Measurements from ENCODE around the gene CYRIA.

Gene CYRIA

GRCh38 chr2:16665748-16666448, at the start of gene CYRIA:
CYRIA (minus strand) TSS chr2:16665834; CDS start chr2:16588119, 77,715 bp downstream.
- DNase-seq = peak; percentile 44

- no peak for DNase-seq
Measured at GRCh38 chr2:16713011-16713423, 47.4 kb upstream of the CYRIA start.

DNA sequence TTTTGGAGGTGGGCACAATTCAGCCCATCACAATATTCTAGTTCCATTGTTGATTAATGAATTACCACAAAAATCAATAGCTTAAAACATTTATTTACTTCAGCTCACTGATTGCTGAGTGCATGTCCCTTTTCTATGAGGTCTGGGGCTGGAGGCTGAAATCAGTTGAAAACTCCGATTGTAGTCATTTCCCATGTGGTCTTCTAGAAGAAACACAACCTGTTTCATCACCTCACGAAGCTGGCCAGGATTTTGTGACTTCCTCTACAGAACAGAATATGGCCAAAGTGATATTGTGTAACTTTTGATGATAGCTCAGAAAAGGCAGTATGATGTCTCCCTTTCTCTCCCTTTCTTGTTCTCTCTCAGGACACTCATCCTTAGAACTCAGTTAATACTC, 44.1 kb upstream of the CYRIA start:
- no peak for DNase-seq

DNA sequence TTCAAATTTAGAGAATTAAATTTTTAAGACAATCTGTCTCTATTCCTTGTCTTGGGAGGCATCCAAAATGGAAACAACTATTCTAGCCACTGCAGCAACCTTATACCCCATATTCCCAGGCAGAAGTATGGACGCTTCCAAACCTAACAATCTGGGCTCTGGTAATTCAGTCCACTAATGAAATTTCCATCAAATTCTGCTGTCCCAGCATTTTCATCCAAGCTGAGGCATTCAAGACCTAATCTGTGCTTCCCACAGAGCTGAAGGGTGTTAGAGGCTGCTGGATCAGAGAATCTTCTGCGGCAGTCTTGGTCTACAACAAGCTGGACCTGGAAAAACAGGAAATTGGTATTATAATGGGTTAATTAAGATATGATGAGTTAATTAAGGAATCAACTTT, 42.5 kb upstream of the CYRIA start:
- DNase-seq = no peak

DNA sequence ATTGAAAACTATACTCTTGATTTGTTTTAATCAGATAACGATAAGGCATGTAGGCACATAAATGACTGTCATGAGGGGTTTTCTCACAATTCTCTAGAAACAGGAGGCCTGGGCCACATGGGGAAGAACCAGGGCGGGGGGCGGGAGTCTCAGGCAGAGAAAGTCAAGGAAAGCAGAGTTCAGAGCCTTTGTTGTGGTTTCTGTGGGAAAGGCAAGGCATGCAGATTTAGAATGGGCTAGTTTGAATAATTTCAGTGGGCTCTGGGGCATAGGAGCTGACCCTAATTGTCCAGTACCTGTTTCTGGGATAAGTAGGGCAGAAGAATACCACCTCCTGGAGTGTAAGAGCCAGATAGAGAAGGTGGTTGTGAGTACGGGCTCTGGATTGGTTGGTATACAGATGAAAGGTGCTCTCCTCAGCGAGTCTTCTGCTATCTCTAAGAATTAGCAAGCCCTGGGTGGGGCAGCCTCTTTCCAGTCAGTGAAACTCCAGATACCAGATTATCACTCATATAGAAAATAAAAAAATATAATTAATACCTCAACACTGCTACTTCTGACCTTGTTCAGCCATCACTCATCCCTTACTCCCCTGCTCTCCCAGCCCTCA, 41.5 kb upstream of the CYRIA start:
- no peak for DNase-seq

GRCh38 chr2:16700551-16701259, 35.1 kb upstream of the CYRIA start:
- DNase-seq = no peak

GRCh38 chr2:16693854-16694253, 28.2 kb upstream of the CYRIA start:
- DNase-seq = no peak

DNA sequence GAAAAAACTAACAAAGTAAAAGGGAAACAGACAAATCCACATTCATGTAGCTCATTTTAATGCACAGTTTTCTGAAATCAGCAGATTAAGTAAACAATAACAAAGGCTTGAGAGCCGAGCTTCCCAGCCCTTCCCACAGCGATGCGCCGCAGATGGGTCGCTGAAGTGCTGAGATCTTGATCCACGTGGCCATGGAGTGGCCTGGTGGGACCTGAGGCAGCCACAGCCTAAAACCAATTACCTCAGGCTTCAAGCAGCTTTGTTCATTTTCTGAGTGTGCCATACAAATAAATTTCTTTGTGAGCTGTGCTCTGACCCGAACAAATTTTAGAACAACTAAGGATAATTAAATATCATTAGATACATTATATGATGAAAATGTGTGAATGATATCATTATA, 25.6 kb upstream of the CYRIA start:
- DNase-seq = no peak

DNA sequence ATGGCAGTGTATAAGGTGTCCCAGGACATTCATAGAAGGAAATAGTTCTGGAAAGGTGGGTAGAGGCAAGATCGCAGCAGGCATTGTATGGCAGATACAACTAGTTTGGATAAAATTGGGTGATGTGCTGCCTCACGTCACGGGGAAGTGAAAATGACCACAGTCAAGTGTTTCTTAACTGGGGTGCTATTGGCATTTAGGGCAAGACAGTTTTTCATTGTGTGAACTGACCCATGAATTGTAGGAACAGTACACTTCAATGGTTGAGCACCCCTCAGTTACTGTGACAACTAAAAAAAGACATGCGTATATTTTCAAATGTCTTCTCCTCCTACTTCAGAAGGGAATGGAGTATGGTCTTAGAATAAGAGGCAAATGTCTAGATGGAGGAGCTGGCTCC, 22.3 kb upstream of the CYRIA start:
- DNase-seq = no peak

DNA sequence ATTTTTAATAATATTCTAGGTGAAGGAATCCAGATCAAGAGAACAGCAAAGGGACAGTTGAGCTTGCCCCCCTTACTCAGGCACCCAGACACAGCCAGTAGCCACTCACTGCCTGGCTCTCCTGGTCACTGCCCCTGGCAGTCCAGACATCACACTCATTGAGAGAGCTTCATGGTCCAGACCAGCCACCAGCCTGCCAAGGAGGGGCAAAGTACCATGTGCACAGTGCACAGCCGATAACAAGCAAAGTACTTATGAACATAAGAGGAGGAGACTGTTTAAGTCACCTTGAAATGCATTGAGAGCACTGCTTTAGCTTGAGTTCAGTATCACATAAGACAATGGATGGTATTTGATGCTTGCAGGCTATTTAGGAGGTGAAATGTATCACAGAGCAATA, 21.6 kb upstream of the CYRIA start:
- no peak for DNase-seq

DNA sequence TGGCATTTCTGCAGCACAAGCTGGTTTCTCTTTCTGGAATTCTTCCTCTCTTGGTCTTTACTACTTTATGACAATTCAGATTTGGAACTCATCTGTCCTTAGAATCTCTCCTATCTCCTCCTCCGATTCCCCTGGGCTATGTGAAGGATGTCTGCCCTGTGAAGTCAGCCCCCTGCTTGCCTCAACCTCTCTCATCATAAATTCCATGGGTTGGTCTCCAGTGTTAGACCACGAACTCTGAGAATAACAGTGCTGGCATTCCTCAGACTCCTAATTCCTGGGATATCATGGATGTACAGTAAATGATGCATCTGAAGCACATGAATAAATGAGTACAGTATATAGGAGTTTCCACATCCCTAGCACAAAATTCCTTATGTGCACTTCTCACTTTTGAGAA, 21.0 kb upstream of the CYRIA start:
- no peak for DNase-seq

DNA sequence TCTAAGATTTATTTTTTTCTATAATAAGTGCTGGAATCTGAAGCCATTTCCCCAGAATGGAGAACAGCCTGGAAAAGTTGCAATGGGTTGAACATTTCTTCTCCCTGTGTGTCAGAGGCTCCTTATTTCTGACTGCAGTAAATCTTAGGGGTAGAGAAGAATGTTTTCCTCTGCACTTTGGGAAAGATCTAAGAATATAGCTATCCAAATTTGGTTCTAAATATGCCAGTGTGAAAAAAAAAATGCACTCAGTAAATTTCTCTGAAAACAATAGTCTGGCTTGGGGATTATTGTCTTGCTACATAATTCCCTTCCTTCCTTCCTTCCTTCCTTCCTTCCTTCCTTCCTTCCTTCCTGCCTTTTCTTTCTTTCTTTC, 19.7 kb upstream of the CYRIA start:
- DNase-seq = no peak

DNA sequence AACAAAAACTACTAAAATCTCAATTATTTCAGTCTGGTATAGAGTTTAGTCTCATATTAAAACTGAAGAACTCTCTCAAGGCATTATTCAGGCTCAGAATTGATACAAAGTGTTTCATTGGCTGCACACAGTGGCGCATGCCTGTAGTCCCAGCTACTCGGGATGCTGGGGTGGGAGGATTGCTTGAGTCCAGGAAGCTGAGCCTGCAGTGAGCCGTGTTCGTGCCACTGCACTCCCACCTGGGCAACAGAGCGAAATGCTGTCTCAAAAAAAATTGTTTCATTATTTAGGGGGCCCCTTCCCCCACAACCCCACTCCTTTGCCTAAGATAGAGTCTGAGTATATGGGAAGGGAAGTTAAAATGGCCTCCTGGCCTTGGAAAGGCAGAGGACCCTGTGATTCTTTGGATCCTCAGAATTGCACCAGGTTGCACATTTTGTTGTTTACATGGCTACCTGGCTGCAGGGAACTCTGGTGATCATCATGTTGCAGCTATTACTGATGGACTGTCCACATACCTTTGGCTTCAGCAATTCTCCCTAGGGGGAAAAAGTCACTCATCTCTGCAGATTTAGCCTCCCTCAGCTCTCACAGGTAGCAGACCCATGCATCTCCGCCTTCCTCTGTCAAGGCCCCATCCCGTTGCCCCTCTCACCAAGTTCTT, 19.2 kb upstream of the CYRIA start:
- DNase-seq = no peak

DNA sequence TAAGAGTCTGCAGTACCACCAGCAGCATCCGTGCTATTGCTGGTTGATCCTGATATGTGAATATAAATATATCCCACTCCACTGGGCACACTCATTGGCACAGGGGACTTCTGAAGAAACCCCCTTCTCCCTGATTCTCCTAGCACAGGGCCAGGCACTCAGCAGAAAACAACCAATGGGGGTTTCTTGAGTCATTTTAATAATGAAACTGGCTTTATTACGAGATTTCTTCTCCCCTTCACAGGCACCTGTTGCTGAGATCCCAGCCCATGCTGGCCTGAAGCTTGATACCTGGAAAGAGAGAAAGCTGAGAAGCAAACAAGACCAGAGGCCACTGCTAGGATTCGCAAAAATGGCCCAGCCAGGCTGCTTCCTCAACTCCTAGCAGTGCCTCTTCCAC, 17.9 kb upstream of the CYRIA start:
- DNase-seq = no peak

DNA sequence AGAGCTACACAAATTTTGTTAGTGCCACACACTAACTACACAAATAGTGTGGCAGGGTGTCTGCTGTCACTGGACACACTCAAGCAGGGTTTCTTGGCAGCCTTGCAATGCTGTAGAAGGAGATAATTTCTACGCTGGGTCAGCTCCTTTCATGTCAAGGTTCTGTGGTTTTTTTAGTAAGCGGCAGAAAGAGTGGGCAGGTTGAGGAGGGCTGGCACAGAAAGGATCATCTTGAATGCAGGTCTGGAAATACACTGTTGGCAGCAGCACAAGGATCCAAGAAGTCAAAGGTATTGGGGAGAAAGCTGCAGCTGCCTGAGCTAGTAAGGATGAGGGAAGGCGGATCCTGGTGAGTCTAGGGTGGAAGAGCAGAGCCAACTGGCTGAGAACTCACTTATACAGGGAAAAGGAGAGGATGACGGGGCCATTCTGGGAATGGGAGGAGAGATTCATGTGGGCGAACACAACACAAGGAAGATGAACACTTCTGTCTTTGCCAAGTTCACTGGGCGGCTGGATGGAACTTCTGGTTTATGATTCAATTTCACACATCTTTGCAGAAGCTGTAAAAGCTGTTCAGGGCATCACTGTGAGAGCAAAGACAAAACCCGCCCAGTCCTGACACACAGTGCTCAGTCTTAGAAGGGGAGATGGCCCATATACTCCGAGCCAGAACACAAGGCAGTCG, 16.9 kb upstream of the CYRIA start:
- DNase-seq = no peak

- no peak for DNase-seq
Measured at GRCh38 chr2:16680781-16681180, 15.1 kb upstream of the CYRIA start.

DNA sequence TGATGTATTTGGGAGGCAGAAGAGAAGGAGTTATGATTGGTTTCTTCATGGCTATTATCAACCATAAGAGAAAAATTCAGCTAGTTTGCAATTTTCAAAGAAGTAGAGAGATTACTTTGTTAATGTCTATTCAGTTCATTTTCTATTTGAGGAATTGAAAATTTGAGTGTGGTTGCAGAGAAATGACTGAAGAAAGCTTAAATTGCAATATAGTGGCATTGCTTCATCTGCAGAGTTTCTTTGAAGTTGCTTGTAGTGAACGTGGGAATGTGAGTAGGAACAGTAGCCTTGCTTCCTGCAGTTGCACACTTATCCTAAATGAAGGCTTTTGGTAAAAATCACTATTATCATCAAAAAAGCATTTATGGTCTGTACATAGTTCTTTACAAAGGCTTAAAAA, 14.7 kb upstream of the CYRIA start:
- DNase-seq = no peak

- no peak for DNase-seq
Measured at GRCh38 chr2:16678964-16679363, 13.3 kb upstream of the CYRIA start.

DNA sequence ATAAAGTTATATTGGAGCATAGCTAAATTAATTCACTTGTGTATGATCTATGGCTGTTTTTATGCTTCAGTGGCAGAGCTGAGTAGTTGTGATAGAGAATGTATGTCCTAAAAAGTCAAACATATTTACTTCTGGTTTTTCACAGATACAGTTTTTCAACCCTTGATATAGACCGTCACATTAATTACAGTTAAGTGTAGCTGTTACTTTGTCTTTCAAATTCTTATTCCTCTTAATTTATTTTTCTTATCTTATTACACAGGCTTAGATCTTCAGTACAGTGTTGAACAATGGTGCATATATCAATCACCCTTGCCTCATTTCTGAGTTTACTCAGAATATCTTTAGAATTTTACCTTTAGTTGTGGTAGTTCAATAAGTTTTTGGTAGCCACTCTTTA, 12.2 kb upstream of the CYRIA start:
- no peak for DNase-seq

GRCh38 chr2:16675781-16676180, 10.1 kb upstream of the CYRIA start:
- no peak for DNase-seq

GRCh38 chr2:16674154-16674553, 8.5 kb upstream of the CYRIA start:
- no peak for DNase-seq

DNA sequence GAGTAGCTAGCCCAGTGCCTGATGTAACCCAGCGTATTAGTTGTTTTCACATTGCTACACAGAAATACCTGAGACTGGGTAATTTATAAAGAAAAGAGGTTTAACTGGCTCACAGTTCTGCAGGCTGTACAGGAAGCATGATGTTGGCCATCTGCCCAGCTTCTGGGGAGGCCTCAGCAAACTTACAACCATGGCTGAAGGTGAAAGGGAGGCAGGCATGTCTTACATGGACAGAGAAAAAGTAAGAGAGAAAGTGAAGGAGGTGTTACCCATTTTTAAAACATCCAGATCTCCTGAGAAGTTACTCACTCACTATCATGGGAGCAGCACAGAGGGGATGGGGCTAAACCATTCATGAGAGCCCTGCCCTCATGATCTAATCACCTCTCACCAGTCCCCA, 6.1 kb upstream of the CYRIA start:
- no peak for DNase-seq

DNA sequence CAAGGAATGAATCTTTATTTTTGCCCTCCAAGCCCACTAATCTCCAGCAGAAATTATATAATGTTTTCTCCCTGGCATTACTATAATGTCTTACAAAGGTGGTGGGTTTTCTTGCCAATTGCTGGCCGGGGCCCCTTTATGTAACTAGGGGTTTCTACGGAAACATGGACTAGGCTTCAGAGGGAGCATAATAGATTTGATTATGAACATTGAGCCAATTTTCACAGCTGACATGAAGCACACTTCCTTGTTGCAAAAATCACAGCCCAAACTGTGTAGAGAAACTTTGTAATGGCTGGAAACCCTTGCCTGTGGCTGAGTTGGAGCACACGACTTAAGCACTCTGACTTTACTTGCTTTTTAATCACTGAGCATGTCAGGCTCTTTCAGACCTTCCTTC, 3.8 kb upstream of the CYRIA start:
- DNase-seq = no peak

Data from activated CD4-positive, alpha-beta T cell treated with anti-CD3 and anti-CD28 coated beads, Interleukin-2, Interleukin-6, amounts not matched to agents 100 ng/mL and 50 ng/mL, durations not matched to agents 16 hours and 8 hours (primary cell).